ENCODE data around the gene HSD11B1. TPM values are rescaled to one million over a fixed set of nuclear protein-coding genes. Genes with fewer than 3 reads are reported as not detected.

The HSD11B1 gene
- total RNA-seq, 1 experiment from 2014 or later = 0.21 TPM

GRCh38 chr1:209723756-209724693 is 19.4 kb downstream of the HSD11B1 start:
- TF ChIP-seq, protein P1, sequence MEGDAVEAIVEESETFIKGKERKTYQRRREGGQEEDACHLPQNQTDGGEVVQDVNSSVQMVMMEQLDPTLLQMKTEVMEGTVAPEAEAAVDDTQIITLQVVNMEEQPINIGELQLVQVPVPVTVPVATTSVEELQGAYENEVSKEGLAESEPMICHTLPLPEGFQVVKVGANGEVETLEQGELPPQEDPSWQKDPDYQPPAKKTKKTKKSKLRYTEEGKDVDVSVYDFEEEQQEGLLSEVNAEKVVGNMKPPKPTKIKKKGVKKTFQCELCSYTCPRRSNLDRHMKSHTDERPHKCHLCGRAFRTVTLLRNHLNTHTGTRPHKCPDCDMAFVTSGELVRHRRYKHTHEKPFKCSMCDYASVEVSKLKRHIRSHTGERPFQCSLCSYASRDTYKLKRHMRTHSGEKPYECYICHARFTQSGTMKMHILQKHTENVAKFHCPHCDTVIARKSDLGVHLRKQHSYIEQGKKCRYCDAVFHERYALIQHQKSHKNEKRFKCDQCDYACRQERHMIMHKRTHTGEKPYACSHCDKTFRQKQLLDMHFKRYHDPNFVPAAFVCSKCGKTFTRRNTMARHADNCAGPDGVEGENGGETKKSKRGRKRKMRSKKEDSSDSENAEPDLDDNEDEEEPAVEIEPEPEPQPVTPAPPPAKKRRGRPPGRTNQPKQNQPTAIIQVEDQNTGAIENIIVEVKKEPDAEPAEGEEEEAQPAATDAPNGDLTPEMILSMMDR (IDR thresholded peaks at IDR 0.05; ENCODE audit: unreplicated experiment) = no peak
- ChIA-PET POLR2A (interaction anchor here (1.4 to 1.9 kb wide), 4 partner anchors 11 to 69 kb away, joined by 3 to 7 read pairs (median 4); no protein-coding TSS in a partner anchor), CTCF (interaction anchor here (0.5 to 16.7 kb wide), 9 partner anchors 10 to 406 kb away, joined by 3 to 227 read pairs (median 4); partner anchors contain the start of gene G0S2)
- Mint-ChIP-seq H3K36me3 (ENCODE audit: insufficient read depth, unreplicated experiment) (no peaks in the 10 kb centered on the region), H3K4me1 (ENCODE audit: insufficient read depth, unreplicated experiment) (no peaks in the 10 kb centered on the region), H3K9me3 (ENCODE audit: unreplicated experiment) (no peaks in the 10 kb centered on the region), H3K4me3 (ENCODE audit: unreplicated experiment) (no peak overlapping the region), H3K27ac (ENCODE audit: low read depth, unreplicated experiment) (no peak overlapping the region), H3K27me3 (ENCODE audit: insufficient read depth, unreplicated experiment) (no peaks in the 10 kb centered on the region)
- intact Hi-C loops (cut with micrococcal nuclease) = no loop called here
- no TSS peak for BruUV-seq (replicated peaks)
- no peak for DNase-seq (ENCODE audit: unreplicated experiment)

DNA sequence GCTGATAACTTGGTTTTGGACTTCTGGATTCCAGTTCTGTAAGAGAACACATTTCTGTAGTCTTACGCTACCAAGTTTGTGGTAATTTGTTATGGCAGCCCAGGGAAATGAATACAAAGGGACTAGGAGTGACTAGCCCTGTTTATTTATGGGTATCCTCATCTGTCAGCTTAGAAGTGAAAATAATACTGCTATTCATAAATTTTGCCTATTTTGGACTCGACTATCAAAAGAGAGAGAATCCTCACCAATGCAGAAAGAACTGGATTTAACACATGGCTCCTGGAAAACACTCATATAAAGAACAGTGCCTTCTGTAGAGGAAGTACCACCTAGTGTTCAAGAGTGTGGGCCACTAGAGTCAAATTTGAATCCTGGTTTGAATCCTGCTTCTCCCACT is 22.6 kb downstream of the HSD11B1 start:
- no peak for DNase-seq (ENCODE audit: unreplicated experiment)
- Mint-ChIP-seq H3K9me3 (ENCODE audit: unreplicated experiment) (no peaks in the 10 kb centered on the region), H3K4me1 (ENCODE audit: insufficient read depth, unreplicated experiment) (no peaks in the 10 kb centered on the region), H3K27me3 (ENCODE audit: insufficient read depth, unreplicated experiment) (no peaks in the 10 kb centered on the region), H3K36me3 (ENCODE audit: insufficient read depth, unreplicated experiment) (no peaks in the 10 kb centered on the region), H3K27ac (ENCODE audit: low read depth, unreplicated experiment) (no peak overlapping the region), H3K4me3 (ENCODE audit: unreplicated experiment) (no peak overlapping the region)
- intact Hi-C loops (cut with micrococcal nuclease) = no loop called here
- ChIA-PET POLR2A (interaction anchor here (0.6 to 2.6 kb wide), 5 partner anchors 10 to 161 kb away, joined by 3 to 12 read pairs (median 3); no protein-coding TSS in a partner anchor), CTCF (interaction anchor here (0.6 to 16.7 kb wide), 10 partner anchors 10 to 150 kb away, joined by 3 to 227 read pairs (median 5); no protein-coding TSS in a partner anchor)
- no TSS peak for BruUV-seq (replicated peaks)
- TF ChIP-seq, protein P1 (IDR thresholded peaks at IDR 0.05; ENCODE audit: unreplicated experiment) = no peak

DNA sequence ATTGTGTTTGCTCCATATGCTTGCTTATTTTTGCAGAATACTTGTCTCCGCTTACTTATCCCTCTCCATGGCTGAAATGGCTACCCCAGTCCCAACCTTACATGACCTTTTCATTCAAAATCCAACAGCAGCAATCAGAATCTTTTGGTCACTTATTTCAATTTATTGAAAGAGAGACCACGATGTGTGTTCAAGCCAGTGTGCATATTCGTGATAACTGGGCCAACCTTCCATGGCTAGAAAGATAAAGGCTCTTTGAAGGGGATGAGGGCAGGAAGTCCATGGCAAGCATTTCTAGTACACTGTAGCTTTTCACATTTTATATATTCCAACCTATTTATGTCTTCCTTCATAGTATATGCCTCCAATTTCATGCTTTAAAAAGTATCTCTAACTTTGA is 23.1 kb downstream of the HSD11B1 start:
- no TSS peak for BruUV-seq (replicated peaks)
- CTCF ChIA-PET = interaction anchor here (0.6 to 16.7 kb wide), 14 partner anchors 10 to 151 kb away, joined by 3 to 227 read pairs (median 4); partner anchors contain the start of gene HSD11B1
- POLR2A ChIA-PET = interaction anchor here (0.9 to 2.6 kb wide), 6 partner anchors 9 to 162 kb away, joined by 3 to 12 read pairs (median 3); partner anchors contain the start of gene C1orf74

More for the DNA sequence above, 23.1 kb downstream of the HSD11B1 start:
- H3K36me3 Mint-ChIP-seq (ENCODE audit: insufficient read depth, unreplicated experiment) = no peaks in the 10 kb centered on the region
- no peak overlapping the region for H3K27ac Mint-ChIP-seq (ENCODE audit: low read depth, unreplicated experiment)
- no peaks in the 10 kb centered on the region for H3K4me1 Mint-ChIP-seq (ENCODE audit: insufficient read depth, unreplicated experiment)
- H3K9me3 Mint-ChIP-seq (ENCODE audit: unreplicated experiment) = no peaks in the 10 kb centered on the region
- H3K4me3 Mint-ChIP-seq (ENCODE audit: unreplicated experiment) = no peak overlapping the region
- intact Hi-C loops (cut with micrococcal nuclease) = no loop called here
- TF ChIP-seq, protein P1 (IDR thresholded peaks at IDR 0.05; ENCODE audit: unreplicated experiment) = no peak
- DNase-seq (ENCODE audit: unreplicated experiment) = no peak
- no peaks in the 10 kb centered on the region for H3K27me3 Mint-ChIP-seq (ENCODE audit: insufficient read depth, unreplicated experiment)
